Ovary (tissue), 3 donors: ENCODE measurements around the gene POM121.

Source experiments
- CTCF ChIP-seq, 3 donors: fragments of 450-650 bp in 2 of 3; fragments of 200-600 bp in 1 of 3; IDR thresholded peaks; one replicate each; pipeline versions ENCODE4 v1.5.1 to v1.8.0; 2016 to 2022; ENCODE audit warnings: antibody characterized with exemption in 3 of 3, mild to moderate bottlenecking in 1 of 3
- POLR2A ChIP-seq: fragments of 450-650 bp; IDR thresholded peaks from one replicate; pipeline ENCODE4 v1.6.1; 2017; ENCODE audit warnings: antibody characterized with exemption, mild to moderate bottlenecking, moderate library complexity
- donor health status: DM: no; HTN: no; CAD: no.

DNA sequence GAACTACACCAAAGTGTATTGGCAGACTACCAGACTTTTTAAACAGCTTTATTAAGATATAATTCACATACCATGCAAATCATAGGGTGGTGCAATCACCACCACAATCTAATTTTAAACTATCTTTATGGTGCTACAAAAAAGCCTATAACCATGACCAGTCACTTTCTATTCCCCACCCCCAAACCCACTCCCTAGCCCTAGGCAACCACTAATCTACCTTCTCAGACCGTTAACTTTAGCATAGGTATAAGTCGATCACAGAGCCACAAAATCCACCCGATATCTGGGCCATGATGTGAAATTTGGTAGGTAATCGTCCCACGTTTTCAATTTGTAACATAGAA lies 536 bp upstream of the POM121 start:
- TF ChIP-seq CTCF (IDR thresholded peaks at IDR 0.05) (no peak), POLR2A (no peak)
